ENCODE data around the gene ASTN2.

DNA sequence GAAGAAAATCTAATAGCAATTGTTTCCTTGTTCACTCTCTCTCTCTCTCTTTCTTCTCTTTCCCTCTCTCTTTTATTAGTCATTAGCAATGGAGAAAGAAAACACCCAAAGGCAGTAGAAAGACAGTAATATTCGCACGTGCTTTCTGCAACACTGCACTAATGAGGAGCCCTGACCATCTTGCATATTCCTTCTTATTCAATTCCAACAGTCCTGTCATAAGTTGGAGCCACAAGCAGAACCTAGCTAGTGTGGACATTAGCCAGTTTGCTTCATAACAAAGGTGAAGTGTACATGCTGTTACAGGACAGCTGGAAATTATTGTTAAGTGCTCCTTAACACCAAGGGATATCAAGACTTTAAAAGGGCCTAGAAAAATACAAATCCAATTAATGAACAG lies 664.3 kb downstream of the ASTN2 start:
- TF ChIP-seq SIN3A (IDR thresholded peaks at IDR 0.05; ENCODE audit: borderline replicate concordance, insufficient read depth, low read length) (no peak), POLR2AphosphoS5 (IDR thresholded peaks at IDR 0.05; ENCODE audit: low read depth, low read length) (no peak), TAF1 (IDR thresholded peaks at IDR 0.05; ENCODE audit: borderline replicate concordance, insufficient read depth, low read length) (no peak)
- TF ChIP-seq, protein P1, sequence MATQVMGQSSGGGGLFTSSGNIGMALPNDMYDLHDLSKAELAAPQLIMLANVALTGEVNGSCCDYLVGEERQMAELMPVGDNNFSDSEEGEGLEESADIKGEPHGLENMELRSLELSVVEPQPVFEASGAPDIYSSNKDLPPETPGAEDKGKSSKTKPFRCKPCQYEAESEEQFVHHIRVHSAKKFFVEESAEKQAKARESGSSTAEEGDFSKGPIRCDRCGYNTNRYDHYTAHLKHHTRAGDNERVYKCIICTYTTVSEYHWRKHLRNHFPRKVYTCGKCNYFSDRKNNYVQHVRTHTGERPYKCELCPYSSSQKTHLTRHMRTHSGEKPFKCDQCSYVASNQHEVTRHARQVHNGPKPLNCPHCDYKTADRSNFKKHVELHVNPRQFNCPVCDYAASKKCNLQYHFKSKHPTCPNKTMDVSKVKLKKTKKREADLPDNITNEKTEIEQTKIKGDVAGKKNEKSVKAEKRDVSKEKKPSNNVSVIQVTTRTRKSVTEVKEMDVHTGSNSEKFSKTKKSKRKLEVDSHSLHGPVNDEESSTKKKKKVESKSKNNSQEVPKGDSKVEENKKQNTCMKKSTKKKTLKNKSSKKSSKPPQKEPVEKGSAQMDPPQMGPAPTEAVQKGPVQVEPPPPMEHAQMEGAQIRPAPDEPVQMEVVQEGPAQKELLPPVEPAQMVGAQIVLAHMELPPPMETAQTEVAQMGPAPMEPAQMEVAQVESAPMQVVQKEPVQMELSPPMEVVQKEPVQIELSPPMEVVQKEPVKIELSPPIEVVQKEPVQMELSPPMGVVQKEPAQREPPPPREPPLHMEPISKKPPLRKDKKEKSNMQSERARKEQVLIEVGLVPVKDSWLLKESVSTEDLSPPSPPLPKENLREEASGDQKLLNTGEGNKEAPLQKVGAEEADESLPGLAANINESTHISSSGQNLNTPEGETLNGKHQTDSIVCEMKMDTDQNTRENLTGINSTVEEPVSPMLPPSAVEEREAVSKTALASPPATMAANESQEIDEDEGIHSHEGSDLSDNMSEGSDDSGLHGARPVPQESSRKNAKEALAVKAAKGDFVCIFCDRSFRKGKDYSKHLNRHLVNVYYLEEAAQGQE (IDR thresholded peaks at IDR 0.05; ENCODE audit: insufficient read depth in 1 of 2, low read depth in 2 of 2, low read length in 2 of 2): no peak

Measured in PFSK-1 (cell line).